Measurements from ENCODE around the gene SGSM2.

The SGSM2 gene

DNA sequence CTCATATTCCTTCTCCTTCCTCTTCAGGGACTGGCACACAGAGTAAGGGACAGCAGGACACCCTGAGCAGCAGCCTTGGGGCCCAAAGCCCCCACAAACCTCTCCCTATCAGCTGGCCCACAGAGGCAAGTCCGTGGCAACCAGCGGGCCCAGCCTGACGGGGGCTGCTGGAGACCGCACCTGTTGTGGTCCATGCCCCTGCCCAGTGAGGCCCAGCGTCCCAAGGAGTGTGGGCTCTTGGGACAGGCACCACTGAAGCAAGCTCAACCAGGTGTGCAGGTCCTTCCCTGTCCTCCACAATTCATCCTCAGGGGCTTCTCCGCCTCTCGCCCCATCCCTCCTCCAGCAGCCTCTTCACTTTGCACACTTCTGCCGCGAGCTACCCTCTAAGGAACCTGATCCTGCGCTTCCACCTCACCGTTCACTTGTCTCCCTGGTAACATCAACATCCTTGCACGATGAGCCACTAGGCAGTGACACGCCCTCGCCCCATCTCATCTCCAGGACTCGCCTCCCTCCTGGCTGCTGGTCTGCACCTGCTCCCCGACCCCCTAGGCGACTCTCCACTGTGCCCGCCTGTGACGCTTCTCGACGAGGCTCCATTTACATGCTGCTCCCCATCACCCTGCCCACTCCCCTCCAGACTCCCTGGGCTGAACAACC lies 50.9 kb downstream of the SGSM2 start:
- no peak overlapping the region for H3K4me3 ChIP-seq (ENCODE audit: low read depth, low read length)
- TF ChIP-seq CTCF (IDR thresholded peaks at IDR 0.05; ENCODE audit: low read depth, low read length, missing control alignments): no peak
- in situ Hi-C loops (cut with HindIII; ENCODE audit: low sequenced_read_pairs): no loop called here
- no peak for DNase-seq (ENCODE audit: low read depth)

DNA sequence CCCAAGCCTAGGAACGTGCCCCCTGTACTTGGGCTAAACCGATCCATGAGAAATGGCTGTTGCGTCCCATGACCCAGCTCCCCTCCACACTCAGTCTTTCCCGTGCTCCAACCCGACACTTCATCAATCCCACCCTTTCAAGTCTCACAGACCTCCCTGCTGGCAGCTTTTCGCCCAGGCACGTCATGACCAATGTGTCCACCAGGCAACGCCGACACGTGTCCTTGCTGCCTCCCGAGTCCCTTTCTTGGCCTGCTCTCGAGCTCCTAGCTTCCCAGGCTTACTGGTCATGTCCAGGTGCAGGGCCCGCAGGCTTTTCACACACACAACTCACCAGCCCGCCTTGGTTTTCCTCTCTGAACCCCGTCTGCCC lies 51.4 kb downstream of the SGSM2 start:
- H3K4me3 ChIP-seq (ENCODE audit: low read depth, low read length): no peak overlapping the region
- in situ Hi-C loops (cut with HindIII; ENCODE audit: low sequenced_read_pairs): no loop called here
- no peak for TF ChIP-seq CTCF (IDR thresholded peaks at IDR 0.05; ENCODE audit: low read depth, low read length, missing control alignments)
- no peak for DNase-seq (ENCODE audit: low read depth)

DNA sequence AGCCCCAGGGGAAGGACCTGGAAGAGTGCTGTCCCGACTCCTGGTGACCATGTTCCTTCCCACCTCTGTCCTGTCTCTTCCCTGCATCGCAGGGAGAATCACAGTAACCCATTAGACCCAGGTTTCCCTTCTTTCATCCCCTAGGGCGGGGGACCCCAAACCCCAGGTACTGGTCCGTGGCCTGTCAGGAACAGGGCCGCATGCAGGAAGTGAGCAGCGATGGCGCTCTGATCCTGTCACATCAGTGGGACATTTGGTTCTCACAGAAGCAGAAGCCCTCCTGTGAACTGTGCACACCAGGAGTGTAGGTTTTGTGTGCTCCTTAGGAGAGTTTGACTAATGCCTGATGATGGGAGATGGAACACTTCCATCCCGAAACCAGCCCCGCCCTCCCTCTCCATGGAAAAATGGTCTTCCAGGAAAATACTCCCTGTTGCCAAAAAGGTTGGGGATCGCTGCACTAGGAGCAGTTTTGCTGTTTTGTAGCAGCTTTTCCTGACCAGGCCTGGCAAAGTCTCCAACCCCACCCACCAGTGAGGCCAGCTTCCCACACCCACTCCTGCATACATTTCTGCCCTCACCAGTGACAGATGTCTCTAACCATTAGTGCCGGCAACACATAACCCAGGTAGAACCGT lies 53.0 kb downstream of the SGSM2 start:
- no peak overlapping the region for H3K4me3 ChIP-seq (ENCODE audit: low read depth, low read length)
- no peak for DNase-seq (ENCODE audit: low read depth)
- in situ Hi-C loops (cut with HindIII; ENCODE audit: low sequenced_read_pairs): no loop called here
- TF ChIP-seq CTCF (IDR thresholded peaks at IDR 0.05; ENCODE audit: low read depth, low read length, missing control alignments): no peak

GRCh38 chr17:2391597-2392251 lies 54.4 kb downstream of the SGSM2 start:
- no peak for DNase-seq (ENCODE audit: low read depth)
- in situ Hi-C loops (cut with HindIII; ENCODE audit: low sequenced_read_pairs): no loop called here
- TF ChIP-seq CTCF (IDR thresholded peaks at IDR 0.05; ENCODE audit: low read depth, low read length, missing control alignments): no peak
- peak overlapping the region; percentile 46 for H3K4me3 ChIP-seq (ENCODE audit: low read depth, low read length)

GRCh38 chr17:2392252-2393173 lies 55.2 kb downstream of the SGSM2 start:
- in situ Hi-C loops (cut with HindIII; ENCODE audit: low sequenced_read_pairs): no loop called here

More at GRCh38 chr17:2392252-2393173, 55.2 kb downstream of the SGSM2 start:
- no peak for TF ChIP-seq CTCF (IDR thresholded peaks at IDR 0.05; ENCODE audit: low read depth, low read length, missing control alignments)
- peak overlapping the region; percentile 46 for H3K4me3 ChIP-seq (ENCODE audit: low read depth, low read length)
- peak; percentile 67 for DNase-seq (ENCODE audit: low read depth)
